Testis (tissue), 3 donors: ENCODE data around the gene RASAL1. TPM values are rescaled to one million over a fixed set of nuclear protein-coding genes. Genes with fewer than 3 reads are reported as not detected.
A peak's percentile ranks its signal among the peaks of the same experiment; 100 is the strongest.

Source experiments
- DNase-seq: peaks from one replicate; pipeline ENCODE4 v3.0.0-alpha.2; 2019
- H3K27ac ChIP-seq, 2 donors: fragments of 200-600 bp; sonication (generic); one replicate each; pipeline ENCODE4 v1.5.1; 2019
- H3K27me3 ChIP-seq: fragments of 200-600 bp; sonication (generic); one replicate; pipeline ENCODE4 v1.5.1; 2019
- H3K36me3 ChIP-seq: fragments of 200-600 bp; sonication (generic); one replicate; pipeline ENCODE4 v1.5.1; 2017; ENCODE audit warnings: low read depth; ENCODE audit errors: missing control alignments
- H3K4me1 ChIP-seq: fragments of 200-600 bp; sonication (generic); one replicate; pipeline ENCODE4 v1.5.1; 2019
- H3K4me3 ChIP-seq, 2 donors: fragments of 200-600 bp; sonication (generic); one replicate each; pipeline ENCODE4 v1.5.1; 2017 to 2019
- H3K9me3 ChIP-seq: fragments of 200-600 bp; sonication (generic); one replicate; pipeline ENCODE4 v1.5.1; 2017
- POLR2A ChIP-seq: fragments of 450-650 bp; IDR thresholded peaks from one replicate; pipeline ENCODE4 v1.6.1; 2017; ENCODE audit warnings: antibody characterized with exemption, mild to moderate bottlenecking, moderate library complexity
- WGBS, 2 donors: methylation state at CpG; one replicate each; pipeline ENCODE4 v1.1.5; 2018; 5-methylcytosine and 5-hydroxymethylcytosine counted together
- intact Hi-C: fragments of 100-400 bp; cut with DNase I; formaldehyde crosslinking; loops from one replicate; pipeline ENCODE4 v1.15.1; 2023; ENCODE audit warnings: low total_unique reads
- polyA plus RNA-seq: library from polyadenylated mRNA; stranded (reverse); fragments of 350-450 nt; fragmentation: Illumina TruSeq; extraction: RNeasy Lipid Tissue Mini Kit (QIAGEN cat#74804); gene quantifications from one replicate; pipeline ENCODE4 v1.2.3, GENCODE V29; 2014; ENCODE audit warnings: low read depth, low replicate concordance; ENCODE audit not compliant: insufficient read depth
- total RNA-seq, 2 donors: library from RNA; depleted of rRNA; stranded (reverse); fragments of >200 nt; gene quantifications; one replicate each; pipeline ENCODE4 v1.2.3, GENCODE V29; 2016
- TF ChIP-seq, protein P1 (sequence below), 3 experiments: fragments of 450-650 bp in 2 of 3; fragments of 200-600 bp in 1 of 3; sonication (generic) in 1 of 3; IDR thresholded peaks; one replicate each; pipeline ENCODE4 v1.5.1; 2016 to 2019; ENCODE audit warnings: antibody characterized with exemption in 3 of 3, mild to moderate bottlenecking in 2 of 3, moderate library complexity in 1 of 3

The RASAL1 gene
- total and polyA plus RNA-seq, 3 donors from 2014 or later = 5.0 to 20.1 (median 18.2) TPM

DNA sequence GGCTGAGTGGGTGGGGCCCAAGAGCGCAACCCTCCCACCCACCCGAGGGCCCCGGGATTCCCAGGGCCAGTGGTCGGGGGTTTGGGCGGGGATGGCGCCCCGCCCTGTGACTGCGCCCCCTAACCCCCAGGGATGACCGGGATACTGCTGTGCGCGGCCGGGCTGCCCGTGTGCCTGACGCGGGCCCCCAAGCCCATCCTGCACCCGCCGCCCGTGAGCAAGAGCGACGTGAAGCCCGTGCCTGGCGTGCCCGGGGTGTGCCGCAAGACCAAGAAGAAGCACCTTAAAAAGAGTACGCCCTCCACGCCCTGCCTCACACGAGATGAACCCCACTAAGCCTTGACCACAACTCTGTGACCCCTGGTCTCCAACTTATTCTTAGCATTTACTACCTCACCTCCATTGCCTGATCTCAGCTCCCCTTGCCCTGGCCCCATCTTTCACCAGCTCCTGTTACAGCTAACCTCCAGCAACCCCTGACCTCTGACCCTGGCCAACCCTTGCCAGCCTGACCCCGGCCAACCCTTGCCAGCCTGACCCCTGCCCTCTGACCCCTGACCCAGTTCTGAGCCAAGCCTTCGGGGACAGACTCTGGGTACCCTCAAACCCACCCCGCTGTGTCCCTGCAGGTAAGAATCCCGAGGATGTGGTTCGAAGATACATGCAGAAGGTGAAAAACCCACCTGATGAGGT lies 42.0 kb downstream of the RASAL1 start:
- Histone ChIP-seq H3K4me3 (peak overlapping the region in 1 of 2 donors; percentile 25), H3K27me3 (no peaks in the 10 kb centered on the region), H3K36me3 (no peaks in the 10 kb centered on the region), H3K4me1 (peaks cover 4% of the 10 kb centered on the region), H3K9me3 (no peaks in the 10 kb centered on the region), H3K27ac (no peak overlapping the region)
- WGBS, 2 donors = 64 to 68% methylated on average over 17 to 23 of the region's 32 CpGs
- intact Hi-C loops = no loop called here
- DNase-seq = no peak
- TF ChIP-seq POLR2A = no peak
- TF ChIP-seq, protein P1, sequence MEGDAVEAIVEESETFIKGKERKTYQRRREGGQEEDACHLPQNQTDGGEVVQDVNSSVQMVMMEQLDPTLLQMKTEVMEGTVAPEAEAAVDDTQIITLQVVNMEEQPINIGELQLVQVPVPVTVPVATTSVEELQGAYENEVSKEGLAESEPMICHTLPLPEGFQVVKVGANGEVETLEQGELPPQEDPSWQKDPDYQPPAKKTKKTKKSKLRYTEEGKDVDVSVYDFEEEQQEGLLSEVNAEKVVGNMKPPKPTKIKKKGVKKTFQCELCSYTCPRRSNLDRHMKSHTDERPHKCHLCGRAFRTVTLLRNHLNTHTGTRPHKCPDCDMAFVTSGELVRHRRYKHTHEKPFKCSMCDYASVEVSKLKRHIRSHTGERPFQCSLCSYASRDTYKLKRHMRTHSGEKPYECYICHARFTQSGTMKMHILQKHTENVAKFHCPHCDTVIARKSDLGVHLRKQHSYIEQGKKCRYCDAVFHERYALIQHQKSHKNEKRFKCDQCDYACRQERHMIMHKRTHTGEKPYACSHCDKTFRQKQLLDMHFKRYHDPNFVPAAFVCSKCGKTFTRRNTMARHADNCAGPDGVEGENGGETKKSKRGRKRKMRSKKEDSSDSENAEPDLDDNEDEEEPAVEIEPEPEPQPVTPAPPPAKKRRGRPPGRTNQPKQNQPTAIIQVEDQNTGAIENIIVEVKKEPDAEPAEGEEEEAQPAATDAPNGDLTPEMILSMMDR (IDR thresholded peaks at IDR 0.05) = no peak

- Histone ChIP-seq H3K27me3 (no peaks in the 10 kb centered on the region), H3K4me1 (peaks cover under 1% of the 10 kb centered on the region), H3K4me3 (peak overlapping the region in 1 of 2 donors; percentile 25), H3K36me3 (no peaks in the 10 kb centered on the region), H3K9me3 (no peaks in the 10 kb centered on the region), H3K27ac (no peak overlapping the region)
- intact Hi-C loops = no loop called here
- TF ChIP-seq, protein P1 (IDR thresholded peaks at IDR 0.05) = no peak
- TF ChIP-seq POLR2A = no peak
- WGBS, 2 donors = 36 to 47% methylated on average over 17 to 28 of the region's 31 CpGs
- peak; percentile 56 for DNase-seq
Observed at GRCh38 chr12:113092607-113093408, 42.8 kb downstream of the RASAL1 start.

DNA sequence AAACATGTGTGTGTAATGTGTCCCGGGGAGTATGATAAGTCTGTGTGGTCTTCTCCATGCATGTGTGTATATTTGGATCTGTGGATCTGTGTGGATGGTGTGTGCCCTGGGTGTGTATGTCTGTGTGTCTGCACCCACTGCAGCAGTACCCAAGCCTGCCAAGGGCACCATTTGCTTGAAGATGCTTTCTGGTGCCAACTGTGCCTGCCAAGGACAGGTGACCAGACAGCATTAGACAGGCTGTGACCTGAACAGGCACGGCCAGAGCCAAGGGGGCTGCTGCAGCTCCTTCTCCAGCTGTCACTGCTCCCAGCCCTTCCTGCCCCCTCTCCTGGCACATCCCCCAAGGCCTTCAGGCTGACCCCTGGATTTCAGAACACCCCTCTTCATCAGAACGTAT lies 44.1 kb downstream of the RASAL1 start:
- H3K27ac ChIP-seq = no peak overlapping the region
- H3K9me3 ChIP-seq = no peaks in the 10 kb centered on the region
- no peaks in the 10 kb centered on the region for H3K27me3 ChIP-seq
- H3K4me3 ChIP-seq = no peak overlapping the region
- peaks cover 12% of the 10 kb centered on the region for H3K4me1 ChIP-seq
- 56 to 66% methylated on average over 3 of the region's 3 CpGs for WGBS, 2 donors
- intact Hi-C loops = no loop called here
- DNase-seq = no peak
- no peaks in the 10 kb centered on the region for H3K36me3 ChIP-seq
- TF ChIP-seq, protein P1 (IDR thresholded peaks at IDR 0.05) = no peak

GRCh38 chr12:113090740-113091139 lies 44.8 kb downstream of the RASAL1 start:
- no peak for TF ChIP-seq POLR2A
- TF ChIP-seq, protein P1 (IDR thresholded peaks at IDR 0.05) = no peak
- no peak overlapping the region for H3K27ac ChIP-seq
- no peak overlapping the region for H3K4me3 ChIP-seq
- H3K27me3 ChIP-seq = no peaks in the 10 kb centered on the region
- no peaks in the 10 kb centered on the region for H3K36me3 ChIP-seq
- peaks cover 15% of the 10 kb centered on the region for H3K4me1 ChIP-seq
- DNase-seq = no peak
- 50 to 86% methylated on average over 2 to 21 of the region's 21 CpGs for WGBS, 2 donors
- intact Hi-C loops = no loop called here
- H3K9me3 ChIP-seq = no peaks in the 10 kb centered on the region
